RWPE2 (cell line): Measurements from ENCODE around the gene TRHDE.

Experiments used
- ATAC-seq: fragments of 200-7000 bp; cut with Tn5 transposase; 3 replicates; pipeline ENCODE4 v1.9.1; 2021; ENCODE audit warnings: low read depth
- DNase-seq: peaks from one replicate; pipeline ENCODE4 v3.0.0-alpha.2; 2020; ENCODE audit warnings: low spot score
- H3K27ac ChIP-seq: fragments of 450-650 bp; 2 replicates; pipeline ENCODE4 v1.5.1; 2017; ENCODE audit warnings: mild to moderate bottlenecking; ENCODE audit not compliant: poor library complexity, severe bottlenecking
- H3K27me3 ChIP-seq: fragments of 250-450 bp; sonication (Bioruptor Pico); 2 replicates; pipeline ENCODE4 v1.5.1; 2021; ENCODE audit warnings: mild to moderate bottlenecking, moderate library complexity; ENCODE audit not compliant: insufficient read depth, poor library complexity, severe bottlenecking
- H3K36me3 ChIP-seq: fragments of 250-450 bp; sonication (Bioruptor Pico); 2 replicates; pipeline ENCODE4 v1.5.1; 2020; ENCODE audit warnings: low read depth, mild to moderate bottlenecking, moderate library complexity
- H3K4me1 ChIP-seq: fragments of 250-450 bp; sonication (Bioruptor Pico); 2 replicates; pipeline ENCODE4 v1.5.1; 2021; ENCODE audit warnings: mild to moderate bottlenecking, moderate library complexity; ENCODE audit not compliant: insufficient read depth, poor library complexity, severe bottlenecking
- H3K4me3 ChIP-seq: fragments of 250-450 bp; sonication (Bioruptor Pico); 2 replicates; pipeline ENCODE4 v1.5.1; 2021; ENCODE audit warnings: mild to moderate bottlenecking, moderate library complexity; ENCODE audit not compliant: severe bottlenecking
- H3K9me3 ChIP-seq: fragments of 250-450 bp; sonication (Bioruptor Pico); 2 replicates; pipeline ENCODE4 v1.5.1; 2021; ENCODE audit warnings: mild to moderate bottlenecking, moderate library complexity; ENCODE audit not compliant: severe bottlenecking
- CTCF ChIP-seq: fragments of 450-650 bp; IDR thresholded peaks from one replicate; pipeline ENCODE4 v1.5.1; 2017; ENCODE audit warnings: mild to moderate bottlenecking, moderate library complexity; ENCODE audit not compliant: poor library complexity, severe bottlenecking

The TRHDE gene

DNA sequence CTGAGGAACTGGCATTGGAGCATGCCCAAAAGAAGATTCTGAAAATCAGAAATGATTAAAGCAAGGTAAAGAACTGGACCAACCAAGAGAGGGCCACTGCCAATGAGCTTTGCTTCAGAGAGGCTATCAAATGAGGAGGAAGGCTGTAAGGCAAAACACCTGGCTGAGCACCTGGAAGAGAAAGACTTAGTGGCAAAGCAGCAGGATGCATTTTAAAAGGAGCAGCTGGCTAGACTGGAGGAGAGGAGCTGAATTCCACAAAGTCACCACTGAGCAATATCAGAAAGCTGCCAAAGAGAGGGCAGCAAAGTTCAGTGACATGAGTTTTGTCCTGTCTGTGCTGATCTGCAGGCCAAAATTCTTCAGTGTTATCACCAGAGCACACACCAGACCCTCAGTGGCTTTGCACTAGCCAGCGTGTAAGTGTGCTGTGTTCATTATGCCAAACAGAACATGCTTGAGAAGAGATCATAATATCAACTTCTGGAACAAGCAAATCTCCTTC, 338.7 kb downstream of the TRHDE start:
- Histone ChIP-seq H3K4me3 (no peak overlapping the region), H3K36me3 (no peaks in the 10 kb centered on the region), H3K27me3 (peaks cover 11% of the 10 kb centered on the region), H3K4me1 (no peaks in the 10 kb centered on the region), H3K9me3 (no peaks in the 10 kb centered on the region), H3K27ac (no peak overlapping the region)
- TF ChIP-seq CTCF, result no peak
- DNase-seq (no peak), ATAC-seq (no peak)

DNA sequence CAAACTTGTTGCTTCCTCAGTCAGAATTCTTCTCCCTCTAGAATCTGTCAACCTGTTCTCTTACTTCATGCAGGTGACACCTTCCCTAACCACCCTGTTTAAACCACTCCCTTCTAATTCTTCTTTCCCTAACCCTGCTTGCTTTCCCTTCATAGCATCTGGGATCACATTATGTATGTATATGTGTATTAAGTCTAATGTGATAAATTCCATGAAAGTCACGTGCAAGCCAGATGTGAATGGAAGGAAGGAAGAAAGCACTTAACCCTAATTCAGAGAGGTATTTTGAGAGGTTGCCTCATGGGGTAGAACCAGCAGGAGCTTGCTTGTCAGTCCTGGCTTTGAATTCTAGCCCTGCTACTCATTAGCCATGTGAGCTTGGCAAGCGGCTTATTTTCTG, 340.0 kb downstream of the TRHDE start:
- H3K36me3 ChIP-seq, result no peaks in the 10 kb centered on the region
- no peak for TF ChIP-seq CTCF
- H3K27me3 ChIP-seq, result peaks cover 16% of the 10 kb centered on the region
- ATAC-seq (no peak), DNase-seq (no peak)
- no peak overlapping the region for H3K4me3 ChIP-seq
- H3K27ac ChIP-seq, result no peak overlapping the region
- H3K4me1 ChIP-seq, result no peaks in the 10 kb centered on the region
- no peaks in the 10 kb centered on the region for H3K9me3 ChIP-seq

GRCh38 chr12:72618764-72619163, 346.6 kb downstream of the TRHDE start:
- TF ChIP-seq CTCF, result no peak
- no peaks in the 10 kb centered on the region for H3K4me1 ChIP-seq
- no peaks in the 10 kb centered on the region for H3K36me3 ChIP-seq
- no peak overlapping the region for H3K4me3 ChIP-seq
- H3K9me3 ChIP-seq, result no peaks in the 10 kb centered on the region
- DNase-seq, result no peak
- no peak overlapping the region for H3K27ac ChIP-seq
- peaks cover 8% of the 10 kb centered on the region for H3K27me3 ChIP-seq
- ATAC-seq, result no peak

DNA sequence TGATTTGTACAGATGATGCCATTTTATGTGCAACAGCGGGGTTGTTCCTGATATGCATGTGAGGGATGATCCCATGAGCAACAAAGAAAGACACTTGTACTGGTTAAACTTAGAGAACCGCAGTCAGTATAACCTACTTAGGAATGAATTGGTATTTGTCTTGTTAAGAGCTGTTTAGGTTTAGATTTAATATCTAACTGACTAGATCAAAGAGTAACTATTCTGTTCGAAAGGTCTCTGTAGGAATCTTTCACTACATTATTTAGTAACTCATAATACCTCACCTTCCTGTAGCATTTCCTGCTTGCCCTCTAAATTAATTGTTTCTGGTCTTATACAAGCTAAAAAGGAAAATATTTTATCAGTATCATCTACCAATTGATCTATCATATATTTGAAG, 350.4 kb downstream of the TRHDE start:
- no peak for ATAC-seq

More for the DNA sequence above, 350.4 kb downstream of the TRHDE start:
- Histone ChIP-seq H3K27me3 (no peaks in the 10 kb centered on the region), H3K4me1 (no peaks in the 10 kb centered on the region), H3K9me3 (no peaks in the 10 kb centered on the region), H3K27ac (no peak overlapping the region), H3K36me3 (no peaks in the 10 kb centered on the region), H3K4me3 (no peak overlapping the region)
- TF ChIP-seq CTCF, result no peak
- no peak for DNase-seq
